ENCODE data around the gene KRT40. TPM values are rescaled to one million over a fixed set of nuclear protein-coding genes. Genes with fewer than 3 reads are reported as not detected.

Gene KRT40
- total and polyA plus RNA-seq, 2 donors (not counting 1 experiment from before 2014, with no cell fraction given) = not detected

DNA sequence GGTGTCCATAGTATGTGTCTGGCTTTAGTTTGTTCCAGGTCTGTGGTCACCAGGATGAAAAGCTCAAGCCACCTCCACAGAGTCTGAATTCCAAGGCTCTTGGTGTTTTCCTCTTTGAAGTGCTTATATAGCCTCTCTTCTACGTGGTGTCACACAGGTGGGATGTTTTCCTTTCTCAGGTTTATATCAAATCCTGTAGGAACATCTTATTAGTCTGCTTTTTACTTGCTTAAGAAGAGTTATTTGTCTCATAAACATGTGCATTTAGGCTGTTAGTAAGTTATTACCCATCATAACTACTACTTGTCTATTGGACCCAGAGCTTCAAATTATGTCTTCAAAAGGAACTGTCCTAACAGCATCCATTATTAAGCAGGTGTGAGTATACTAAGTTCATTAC lies 17.3 kb downstream of the KRT40 start, which contains the start of gene KRT39:
Gene KRT39, minus strand, starts transcription at position 101 of the 400 bp plus-strand sequence. Its CDS starts 92 bp downstream, at position 9.
- Mint-ChIP-seq H3K4me1 (no peaks in the 10 kb centered on the region), H3K9me3 (ENCODE audit: insufficient read depth) (peaks cover 5% of the 10 kb centered on the region), H3K27ac (no peak within 1 kb of the TSS), H3K27me3 (peaks cover 32% of the 10 kb centered on the region), H3K4me3 (no peak within 1 kb of the TSS)
- Histone ChIP-seq H2AFZ (ENCODE audit: insufficient read depth, low read depth, low read length, poor library complexity, severe bottlenecking) (no peak within 1 kb of the TSS), H3K79me2 (ENCODE audit: control insufficient read depth, insufficient read depth, low read length) (no peaks in the 10 kb centered on the region), H3K4me2 (replicated peaks; ENCODE audit: low read depth, low read length, poor library complexity, severe bottlenecking) (no peak within 1 kb of the TSS), H3K36me3 (replicated peaks in 1 of 2; ENCODE audit: control extremely low read depth in 1 of 2, control insufficient read depth in 1 of 2, extremely low read depth in 1 of 2, insufficient read depth in 2 of 2, low read length in 1 of 2) (no peaks in the 10 kb centered on the region), H3K27me3 (replicated peaks in 1 of 4; ENCODE audit: control extremely low read depth in 1 of 4, control insufficient read depth in 3 of 4, insufficient read depth in 4 of 4, low read length in 3 of 4) (peaks cover 0 to 3% (median 0%) of the 10 kb centered on the region in 4 experiments), H3K4me1 (ENCODE audit: control insufficient read depth in 2 of 2, insufficient read depth in 2 of 2, low read length in 2 of 2) (no peaks in the 10 kb centered on the region), H3K9ac (ENCODE audit: low read length) (no peak within 1 kb of the TSS), H3K9me3 (ENCODE audit: control extremely low read depth in 1 of 3, control insufficient read depth in 2 of 3, insufficient read depth in 1 of 3, low read length in 2 of 3) (peaks cover 0 to 2% (median 0%) of the 10 kb centered on the region in 3 donors), H3K4me3 (ENCODE audit: control extremely low read depth in 1 of 5, extremely low read depth in 1 of 5, insufficient read depth in 1 of 5, low read depth in 2 of 5, low read length in 4 of 5) (no peak within 1 kb of the TSS), H3K27ac (ENCODE audit: low read length in 2 of 2) (no peak within 1 kb of the TSS), H4K20me1 (ENCODE audit: control insufficient read depth, insufficient read depth, low read length, poor library complexity, severe bottlenecking) (no peaks in the 10 kb centered on the region)
- no CpG with 5 or more reads among the region's 1 CpG for WGBS (ENCODE audit: insufficient coverage)
- DNase-seq = no peak
- ChIA-PET POLR2A (no interaction called here), CTCF (interaction anchor here (1.2 kb wide), 2 partner anchors 15 to 355 kb away, joined by 3 read pairs; no protein-coding TSS in a partner anchor)
- intact Hi-C loops (cut with micrococcal nuclease) = loop anchor here (10.0 kb wide), 1 partner anchor 228 kb away; no protein-coding TSS in a partner anchor
- no peak for TF ChIP-seq EZH2 (IDR thresholded peaks at IDR 0.05; ENCODE audit: borderline replicate concordance, insufficient read depth, low read depth, low read length, poor library complexity, severe bottlenecking)
- TF ChIP-seq CTCF (IDR thresholded peaks at IDR 0.05) = no peak
- no peak for ATAC-seq (ENCODE audit: low read depth)

DNA sequence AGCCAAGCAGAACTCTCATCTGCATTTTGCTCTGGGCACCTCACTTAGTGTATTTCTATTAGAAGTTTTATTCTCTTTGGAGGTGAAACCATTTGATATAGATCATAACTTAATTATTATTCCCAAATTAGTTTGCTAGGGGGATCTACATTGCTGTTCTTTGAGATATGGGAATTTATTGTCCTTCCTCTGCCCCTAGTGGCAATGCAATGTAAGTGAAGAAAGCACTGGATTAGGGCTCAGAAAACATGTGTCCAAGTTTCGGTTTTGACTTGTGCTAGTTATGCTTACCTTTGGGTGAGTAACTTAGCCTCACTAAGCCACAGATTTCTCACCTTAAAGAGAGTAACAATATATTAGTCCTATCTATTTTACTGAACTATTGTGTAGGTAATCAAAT lies 20.3 kb downstream of the KRT40 start:
- Histone ChIP-seq H3K4me2 (replicated peaks; ENCODE audit: low read depth, low read length, poor library complexity, severe bottlenecking) (no peak overlapping the region), H3K27ac (ENCODE audit: low read length in 2 of 2) (no peak overlapping the region), H3K9ac (ENCODE audit: low read length) (no peak overlapping the region), H3K27me3 (replicated peaks in 1 of 4; ENCODE audit: control extremely low read depth in 1 of 4, control insufficient read depth in 3 of 4, insufficient read depth in 4 of 4, low read length in 3 of 4) (no peaks in the 10 kb centered on the region), H3K36me3 (replicated peaks in 1 of 2; ENCODE audit: control extremely low read depth in 1 of 2, control insufficient read depth in 1 of 2, extremely low read depth in 1 of 2, insufficient read depth in 2 of 2, low read length in 1 of 2) (no peaks in the 10 kb centered on the region), H3K4me3 (ENCODE audit: control extremely low read depth in 1 of 5, extremely low read depth in 1 of 5, insufficient read depth in 1 of 5, low read depth in 2 of 5, low read length in 4 of 5) (no peak overlapping the region), H4K20me1 (ENCODE audit: control insufficient read depth, insufficient read depth, low read length, poor library complexity, severe bottlenecking) (no peaks in the 10 kb centered on the region), H3K9me3 (ENCODE audit: control extremely low read depth in 1 of 3, control insufficient read depth in 2 of 3, insufficient read depth in 1 of 3, low read length in 2 of 3) (peaks cover 0 to 2% (median 0%) of the 10 kb centered on the region in 3 donors), H3K4me1 (ENCODE audit: control insufficient read depth in 2 of 2, insufficient read depth in 2 of 2, low read length in 2 of 2) (no peaks in the 10 kb centered on the region), H3K79me2 (ENCODE audit: control insufficient read depth, insufficient read depth, low read length) (no peaks in the 10 kb centered on the region), H2AFZ (ENCODE audit: insufficient read depth, low read depth, low read length, poor library complexity, severe bottlenecking) (no peak overlapping the region)
- ChIA-PET POLR2A (no interaction called here), CTCF (interaction anchor here (0.9 to 1.5 kb wide), 2 partner anchors 12 to 108 kb away, joined by 3 read pairs; no protein-coding TSS in a partner anchor)
- DNase-seq (peak; percentile 28), ATAC-seq (ENCODE audit: low read depth) (no peak)
- Mint-ChIP-seq H3K27ac (no peak overlapping the region), H3K4me1 (no peaks in the 10 kb centered on the region), H3K4me3 (no peak overlapping the region), H3K27me3 (peaks cover 30% of the 10 kb centered on the region), H3K9me3 (ENCODE audit: insufficient read depth) (peaks cover 5% of the 10 kb centered on the region)
- no CpG with 5 or more reads among the region's 1 CpG for WGBS (ENCODE audit: insufficient coverage)
- TF ChIP-seq CTCF (IDR thresholded peaks at IDR 0.05) (peak; percentile 70), EZH2 (IDR thresholded peaks at IDR 0.05; ENCODE audit: borderline replicate concordance, insufficient read depth, low read depth, low read length, poor library complexity, severe bottlenecking) (no peak)
- intact Hi-C loops (cut with micrococcal nuclease) = loop anchor here (10.0 kb wide), 1 partner anchor 231 kb away; no protein-coding TSS in a partner anchor
